Heart right ventricle (tissue), 16 donors: ENCODE data around the gene SLC26A8. TPM values are rescaled to one million over a fixed set of nuclear protein-coding genes. Genes with fewer than 3 reads are reported as not detected.

ENCODE experiments used
- ATAC-seq, 8 donors: fragments of 200-7000 bp; cut with Tn5 transposase; one replicate each; pipeline ENCODE4 v1.9.1; 2020; ENCODE audit warnings: mild to moderate bottlenecking in 8 of 8, moderate library complexity in 8 of 8, moderate number of reproducible peaks in 1 of 8
- DNase-seq, 2 donors: peaks; one replicate each; pipeline ENCODE4 v3.0.0-alpha.2; 2020
- H3K27ac ChIP-seq, 10 donors: fragments of 200-600 bp; sonication (generic) in 2 of 10; one replicate each; pipeline versions ENCODE4 v1.5.0 to v1.8.0; 2020 to 2022; ENCODE audit warnings: mild to moderate bottlenecking in 3 of 10
- H3K27me3 ChIP-seq, 7 donors: fragments of 200-600 bp; one replicate each; pipeline ENCODE4 v1.8.0; 2021 to 2022; ENCODE audit warnings: mild to moderate bottlenecking in 2 of 7
- H3K36me3 ChIP-seq, 9 donors: fragments of 200-600 bp; sonication (generic) in 1 of 9; one replicate each; pipeline versions ENCODE4 v1.5.0 to v1.8.0; 2020 to 2022; ENCODE audit warnings: mild to moderate bottlenecking in 2 of 9
- H3K4me1 ChIP-seq, 9 donors: fragments of 200-600 bp; sonication (generic) in 1 of 9; one replicate each; pipeline versions ENCODE4 v1.5.0 to v1.8.0; 2020 to 2022; ENCODE audit warnings: mild to moderate bottlenecking in 4 of 9
- H3K4me3 ChIP-seq, 10 donors: fragments of 200-600 bp; sonication (generic) in 2 of 10; one replicate each; pipeline versions ENCODE4 v1.5.0 to v1.8.0; 2020 to 2022; ENCODE audit warnings: mild to moderate bottlenecking in 7 of 10, moderate library complexity in 2 of 10
- H3K9me3 ChIP-seq, 11 donors: fragments of 200-600 bp in 10 of 11; sonication (generic) in 2 of 11; one replicate each; pipeline versions ENCODE4 v1.5.0 to v1.8.0; 2013 to 2022; ENCODE audit warnings: mild to moderate bottlenecking in 2 of 11, control low read depth in 1 of 11, moderate library complexity in 1 of 11
- CTCF ChIP-seq, 9 donors: fragments of 200-600 bp; sonication (generic) in 2 of 9; IDR thresholded peaks; one replicate each; pipeline versions ENCODE4 v1.5.0 to v1.8.0; 2021 to 2022; ENCODE audit warnings: antibody characterized with exemption in 9 of 9, mild to moderate bottlenecking in 5 of 9, moderate library complexity in 1 of 9
- WGBS, 2 donors: extraction: QIAGEN DNeasy Blood & Tissue Kit; methylation state at CpG; one replicate each; pipeline ENCODE4 v1.1.7; 2013; ENCODE audit warnings: inconsistent platforms in 1 of 2; 5-methylcytosine and 5-hydroxymethylcytosine counted together
- intact Hi-C, 10 donors: fragments of 100-400 bp; cut with DNase I; formaldehyde crosslinking; loops; one replicate each; pipeline versions ENCODE4 v1.11.1 to v1.14.2; 2022
- polyA plus RNA-seq, 2 donors: library from polyadenylated mRNA; stranded (reverse); fragments of 200-250 nt; gene quantifications; one replicate each; pipeline ENCODE4 v1.2.3, GENCODE V29; 2013
- total RNA-seq, 10 donors: library from RNA; stranded (reverse); fragmentation: NEBNext Ultra II Directional in 3 of 10; extraction: Animal tissue kit (Norgen Biotek cat#: 25700) in 3 of 10; gene quantifications; one replicate each; pipeline versions ENCODE4 v1.2.1 to v1.2.4, GENCODE V29; 2021 to 2023
- donor health status: Arrhythmogenic right ventricular cardiomyopathy.
- donor health status: ischemic (EF 13 %, LVEDD 7.1; RV severe dilation, severe dysfunction).
- donor health status: healthy with polysubstance abuse.
- donor health status: DM: no; HTN: yes; CAD: no.
- donor health status: DM: no; HTN: no; CAD: no.
- donor health status: ischemic (EF 25% LVEDD 6.9; RV normal size, moderate dysfunction).
- donor health status: ischemic (EF 25% LVEDD 5.7; RV mildly dilated, moderate dysfunction).
- donor health status: healthy.
- donor health status: DM: yes; HTN: yes; CAD: no.
- donor health status: Ischemic cardiomyopathy.
- donor health status: ischemic (EF 35%, LVEDD 5.7; RV mildly dilated, moderate dysfunction).
- donor health status: nonischemic (EF 11% LVEDD 7.7; RV severe dilation, severe dysfunction).
- donor health status: DM: yes; HTN: yes; CAD: no.
- donor health status: PGD.
- donor health status: ischemic (EF 29% LVEDD 5.4; RV normal size, mild dysfunction).
- donor health status: nonischemic (EF 23%, LVEDD 6.1; RV moderate dilation, normal function).

SLC26A8 gene
- total and polyA plus RNA-seq, 12 donors = 0.03 to 0.11 (median 0.10) TPM; not detected in 6

GRCh38 chr6:36032261-36032660, 7.8 kb upstream of the SLC26A8 start:
- H3K4me1 ChIP-seq = peaks cover 8 to 79% (median 69%) of the 10 kb centered on the region in 9 donors
- H3K4me3 ChIP-seq = peak overlapping the region in 1 of 10 donors; percentile 1
- ATAC-seq (no peak), DNase-seq (no peak)
- H3K36me3 ChIP-seq = no peaks in the 10 kb centered on the region
- H3K27ac ChIP-seq = peak overlapping the region in 1 of 10 donors; percentile 96
- intact Hi-C loops = loop anchor here in 1 of 10 donors (5.0 kb wide), 1 partner anchor 165 kb away; the partner anchor contains the start of gene BRPF3
- H3K27me3 ChIP-seq = no peaks in the 10 kb centered on the region
- WGBS, 2 donors = 79 to 81% methylated on average over 1 of the region's 1 CpG
- H3K9me3 ChIP-seq = no peaks in the 10 kb centered on the region
- no peak for TF ChIP-seq CTCF (IDR thresholded peaks at IDR 0.05)

GRCh38 chr6:36029464-36029863, 5.0 kb upstream of the SLC26A8 start:
- no peaks in the 10 kb centered on the region for H3K9me3 ChIP-seq
- ATAC-seq (no peak), DNase-seq (no peak)
- 12 to 24% methylated on average over 6 of the region's 6 CpGs for WGBS, 2 donors
- H3K4me1 ChIP-seq = peaks cover 8 to 64% (median 45%) of the 10 kb centered on the region in 9 donors
- peaks cover 0 to 8% (median 5%) of the 10 kb centered on the region in 7 donors for H3K27me3 ChIP-seq
- no peaks in the 10 kb centered on the region for H3K36me3 ChIP-seq
- no peak for TF ChIP-seq CTCF (IDR thresholded peaks at IDR 0.05)
- peak overlapping the region; percentile 82 to 100 (median 96) for H3K4me3 ChIP-seq
- intact Hi-C loops = loop anchor here in 5 of 10 donors (5.0 to 10.0 kb wide), 4 partner anchors 163 to 335 kb away; partner anchors contain the start of gene BRPF3 (in 3 of the 5)
- H3K27ac ChIP-seq = peak overlapping the region in 9 of 10 donors; percentile 84 to 96 (median 94)

GRCh38 chr6:36028877-36029324, 4.5 kb upstream of the SLC26A8 start:
- H3K4me3 ChIP-seq = peak overlapping the region; percentile 82 to 100 (median 96)
- no peaks in the 10 kb centered on the region for H3K9me3 ChIP-seq
- DNase-seq (peak; percentile 59 to 66), ATAC-seq (peak in 7 of 8 donors; percentile 30 to 76 (median 46))
- 0 to 1% methylated on average over 13 of the region's 13 CpGs for WGBS, 2 donors
- H3K27me3 ChIP-seq = peaks cover 0 to 14% (median 10%) of the 10 kb centered on the region in 7 donors
- H3K27ac ChIP-seq = peak overlapping the region; percentile 84 to 96 (median 94)
- intact Hi-C loops = loop anchor here in 5 of 10 donors (5.0 to 10.0 kb wide), 4 partner anchors 163 to 336 kb away; partner anchors contain the start of gene BRPF3 (in 3 of the 5)
- no peaks in the 10 kb centered on the region for H3K36me3 ChIP-seq
- no peak for TF ChIP-seq CTCF (IDR thresholded peaks at IDR 0.05)
- H3K4me1 ChIP-seq = peaks cover 8 to 62% (median 42%) of the 10 kb centered on the region in 9 donors

- peak; percentile 27 to 44 for DNase-seq
- H3K36me3 ChIP-seq = no peaks in the 10 kb centered on the region
- peaks cover 0 to 18% (median 16%) of the 10 kb centered on the region in 7 donors for H3K27me3 ChIP-seq
- peaks cover 5 to 56% (median 36%) of the 10 kb centered on the region in 9 donors for H3K4me1 ChIP-seq
- TF ChIP-seq CTCF (IDR thresholded peaks at IDR 0.05) = no peak
- WGBS, 2 donors = 0 to 1% methylated on average over 41 to 44 of the region's 44 CpGs
- H3K9me3 ChIP-seq = no peaks in the 10 kb centered on the region
- H3K4me3 ChIP-seq = peak overlapping the region; percentile 82 to 100 (median 96)
- H3K27ac ChIP-seq = peak overlapping the region; percentile 84 to 96 (median 94)
- intact Hi-C loops = loop anchor here in 5 of 10 donors (5.0 to 10.0 kb wide), 4 partner anchors 164 to 337 kb away; partner anchors contain the start of gene BRPF3 (in 3 of the 5)
- ATAC-seq = peak; percentile 27 to 66 (median 39)
Measured at GRCh38 chr6:36028088-36028876, 3.8 kb upstream of the SLC26A8 start.
